GM12873 (cell line): Measurements from ENCODE around the gene GGPS1.
A peak's percentile ranks its signal among the peaks of the same experiment; 100 is the strongest.

Experiments used
- TF ChIP-seq, protein P1 (sequence below): IDR thresholded peaks from 2 replicates; pipeline ENCODE4 v1.5.1; 2012; ENCODE audit warnings: low read depth, mild to moderate bottlenecking, moderate library complexity, low read length, control low read depth; ENCODE audit not compliant: insufficient read depth; ENCODE audit errors: missing control alignments

GGPS1 gene

DNA sequence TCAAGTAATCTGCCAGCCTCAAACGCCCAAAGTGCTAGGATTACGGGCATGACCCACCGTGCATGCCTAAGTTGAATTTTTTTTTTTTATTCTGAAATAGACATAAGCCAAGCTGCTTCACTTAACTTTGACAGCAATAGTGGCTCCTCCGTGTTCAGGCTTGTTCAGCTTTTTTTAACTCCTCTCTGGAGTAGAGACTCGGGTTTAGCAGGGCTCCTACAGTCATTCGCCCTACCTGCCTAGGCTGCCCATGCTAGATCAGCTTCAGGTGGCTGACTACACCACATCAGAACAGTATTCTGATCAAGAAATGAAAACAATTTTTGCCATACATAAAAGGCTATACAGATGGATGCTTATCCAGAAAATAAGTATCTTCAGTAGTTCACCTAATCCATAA lies 15.1 kb upstream of the GGPS1 start:
- TF ChIP-seq, protein P1, sequence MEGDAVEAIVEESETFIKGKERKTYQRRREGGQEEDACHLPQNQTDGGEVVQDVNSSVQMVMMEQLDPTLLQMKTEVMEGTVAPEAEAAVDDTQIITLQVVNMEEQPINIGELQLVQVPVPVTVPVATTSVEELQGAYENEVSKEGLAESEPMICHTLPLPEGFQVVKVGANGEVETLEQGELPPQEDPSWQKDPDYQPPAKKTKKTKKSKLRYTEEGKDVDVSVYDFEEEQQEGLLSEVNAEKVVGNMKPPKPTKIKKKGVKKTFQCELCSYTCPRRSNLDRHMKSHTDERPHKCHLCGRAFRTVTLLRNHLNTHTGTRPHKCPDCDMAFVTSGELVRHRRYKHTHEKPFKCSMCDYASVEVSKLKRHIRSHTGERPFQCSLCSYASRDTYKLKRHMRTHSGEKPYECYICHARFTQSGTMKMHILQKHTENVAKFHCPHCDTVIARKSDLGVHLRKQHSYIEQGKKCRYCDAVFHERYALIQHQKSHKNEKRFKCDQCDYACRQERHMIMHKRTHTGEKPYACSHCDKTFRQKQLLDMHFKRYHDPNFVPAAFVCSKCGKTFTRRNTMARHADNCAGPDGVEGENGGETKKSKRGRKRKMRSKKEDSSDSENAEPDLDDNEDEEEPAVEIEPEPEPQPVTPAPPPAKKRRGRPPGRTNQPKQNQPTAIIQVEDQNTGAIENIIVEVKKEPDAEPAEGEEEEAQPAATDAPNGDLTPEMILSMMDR = no peak

DNA sequence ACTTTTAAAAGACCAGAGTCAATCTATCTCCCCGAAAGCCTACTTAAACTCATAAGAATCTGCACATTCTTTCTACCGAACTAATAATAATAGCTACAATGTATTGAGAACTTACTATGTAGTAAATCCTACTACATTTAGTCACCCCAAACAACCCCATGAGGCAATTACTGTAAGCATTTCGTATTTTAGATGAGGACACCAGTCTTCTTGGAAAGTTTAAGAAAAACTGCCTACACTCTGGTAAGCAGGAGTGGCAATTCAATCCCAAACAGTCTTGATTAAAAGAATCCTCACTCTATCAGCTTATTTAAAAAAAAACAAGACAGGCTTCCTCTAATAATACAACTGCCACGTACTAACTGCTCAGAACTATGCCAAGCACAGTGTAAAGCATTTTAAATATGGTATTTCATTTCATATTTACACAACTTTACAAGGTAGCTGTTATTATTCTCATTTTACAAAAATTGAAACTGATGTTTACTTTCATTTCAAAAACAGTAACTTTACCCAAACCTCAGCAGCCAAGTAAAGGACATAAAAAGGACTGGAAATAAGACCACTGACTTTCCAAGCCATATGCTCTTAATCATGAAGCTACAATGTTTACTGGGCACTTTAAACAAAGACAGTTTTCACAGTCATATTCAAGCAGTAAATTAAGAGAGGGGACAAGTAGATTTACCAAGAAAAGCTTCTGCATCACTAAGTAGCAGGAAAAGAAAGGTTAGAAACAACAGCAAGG lies 14.3 kb upstream of the GGPS1 start:
- TF ChIP-seq, protein P1 = no peak

DNA sequence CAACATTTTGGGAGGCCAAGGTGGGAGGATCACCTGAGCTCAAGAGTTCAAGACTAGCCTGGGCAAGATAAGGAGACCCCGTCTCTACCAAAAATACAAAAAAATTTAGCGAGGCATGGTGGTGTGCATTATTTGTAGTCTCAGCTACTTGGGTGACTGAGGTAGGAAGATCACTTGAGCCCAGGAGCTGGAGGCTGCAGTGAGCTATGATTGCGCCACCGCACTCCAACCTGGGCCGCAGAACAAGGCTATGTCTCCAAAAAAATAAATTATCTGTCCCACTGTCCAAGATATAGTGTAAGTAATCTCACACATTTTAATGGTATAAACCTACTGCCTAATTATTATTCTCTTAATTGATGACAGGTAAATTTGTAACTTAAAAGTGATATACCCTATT lies 13.2 kb upstream of the GGPS1 start:
- TF ChIP-seq, protein P1 = no peak

DNA sequence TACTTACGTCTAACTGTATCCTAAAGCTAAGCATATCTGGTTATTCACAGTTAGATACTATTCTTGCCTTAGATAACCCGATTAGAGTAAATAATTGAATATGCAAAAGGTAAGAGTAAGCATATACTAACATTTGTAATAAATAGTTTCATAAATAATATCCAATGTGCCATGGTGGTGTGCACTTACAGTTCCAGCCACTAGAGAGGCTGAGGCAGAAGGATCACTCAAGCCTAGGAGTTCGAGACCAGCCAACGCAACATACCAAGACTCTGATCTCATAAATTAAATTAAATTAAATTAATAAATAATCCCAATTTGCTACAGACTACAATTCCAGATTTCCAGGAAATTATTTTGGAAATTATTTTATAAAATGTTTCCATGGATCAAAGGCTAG lies 12.6 kb upstream of the GGPS1 start:
- TF ChIP-seq, protein P1 = peak; percentile 20

DNA sequence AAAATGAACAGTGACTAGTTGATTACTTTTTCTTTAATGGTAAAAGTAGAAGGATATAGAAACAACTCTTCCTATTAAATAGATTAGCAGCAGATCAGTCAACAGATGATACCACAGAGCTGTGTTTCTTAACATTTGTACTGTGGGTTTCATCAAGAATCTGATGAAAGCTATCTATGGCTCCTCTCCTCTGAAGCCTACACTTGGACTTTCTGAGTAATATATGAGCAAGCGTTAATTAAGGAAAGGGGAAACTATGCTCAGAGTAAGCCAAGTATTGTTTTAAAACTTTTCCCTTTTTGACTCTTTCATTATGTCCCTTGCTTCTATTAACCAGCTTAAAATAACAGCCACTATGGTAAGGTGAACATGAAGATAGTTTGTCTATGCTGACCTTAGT lies 11.2 kb upstream of the GGPS1 start:
- TF ChIP-seq, protein P1 = no peak

DNA sequence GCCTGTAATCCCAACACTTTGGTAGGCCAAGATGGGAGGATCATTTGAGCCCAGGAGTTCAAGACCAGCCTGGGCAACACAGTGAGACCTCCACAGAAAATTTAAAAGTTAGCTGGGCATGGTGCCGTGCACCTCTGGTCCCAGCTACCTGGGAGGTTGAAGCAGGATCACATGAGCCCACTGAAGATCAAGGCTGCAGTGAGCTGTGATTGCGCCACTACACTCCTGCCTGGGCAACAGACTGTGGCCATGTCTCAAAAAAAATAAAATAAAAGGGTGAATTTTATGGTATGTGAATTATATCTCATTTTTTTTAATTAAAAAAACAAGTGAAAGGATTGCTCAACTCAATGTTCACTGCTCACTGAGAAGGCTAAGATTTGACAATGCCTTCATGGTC lies 9.1 kb upstream of the GGPS1 start:
- TF ChIP-seq, protein P1 = no peak

DNA sequence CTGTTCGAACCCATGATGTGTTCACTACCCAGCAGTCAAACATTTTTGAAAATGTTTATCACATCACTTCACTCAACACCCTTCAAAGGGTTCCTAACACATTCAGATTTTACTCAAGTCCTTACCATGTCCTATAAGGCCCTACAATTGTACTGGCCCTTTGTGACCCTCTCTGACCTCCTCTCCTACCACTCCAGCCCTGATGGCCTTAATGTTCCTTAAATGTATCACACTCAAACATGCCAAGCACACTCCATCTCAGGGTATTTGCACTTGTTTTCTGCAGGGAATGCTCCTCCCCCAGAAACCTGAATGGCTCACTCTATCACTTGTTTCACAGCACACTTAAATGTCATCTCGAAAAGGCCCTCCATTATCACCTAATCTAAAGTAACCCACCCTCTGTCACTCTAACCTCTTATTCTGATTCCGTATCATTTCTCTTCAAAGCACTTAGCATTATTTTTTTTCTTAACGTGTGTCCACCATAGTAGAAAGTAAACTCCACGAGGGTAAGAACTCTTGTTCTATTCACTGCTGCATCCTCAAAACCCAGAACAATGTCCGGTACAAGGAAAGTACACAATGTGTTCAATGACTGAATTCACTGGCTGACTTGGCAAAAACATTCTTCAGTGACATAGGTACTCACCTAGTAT lies 7.7 kb upstream of the GGPS1 start:
- TF ChIP-seq, protein P1 = no peak
